Hippocampal formation (tissue), 2 donors: ENCODE measurements around the gene RNF149.
"Not testable (repeated sequence)": the region's sequence is repeated elsewhere in the genome, so short reads cannot be mapped to it uniquely, and the experiment has no call there.

Source experiments
- DNase-seq, 2 donors: peaks; one replicate each; lab custom pipeline; 2025; lab: John Stamatoyannopoulos, UW

RNF149 gene

DNA sequence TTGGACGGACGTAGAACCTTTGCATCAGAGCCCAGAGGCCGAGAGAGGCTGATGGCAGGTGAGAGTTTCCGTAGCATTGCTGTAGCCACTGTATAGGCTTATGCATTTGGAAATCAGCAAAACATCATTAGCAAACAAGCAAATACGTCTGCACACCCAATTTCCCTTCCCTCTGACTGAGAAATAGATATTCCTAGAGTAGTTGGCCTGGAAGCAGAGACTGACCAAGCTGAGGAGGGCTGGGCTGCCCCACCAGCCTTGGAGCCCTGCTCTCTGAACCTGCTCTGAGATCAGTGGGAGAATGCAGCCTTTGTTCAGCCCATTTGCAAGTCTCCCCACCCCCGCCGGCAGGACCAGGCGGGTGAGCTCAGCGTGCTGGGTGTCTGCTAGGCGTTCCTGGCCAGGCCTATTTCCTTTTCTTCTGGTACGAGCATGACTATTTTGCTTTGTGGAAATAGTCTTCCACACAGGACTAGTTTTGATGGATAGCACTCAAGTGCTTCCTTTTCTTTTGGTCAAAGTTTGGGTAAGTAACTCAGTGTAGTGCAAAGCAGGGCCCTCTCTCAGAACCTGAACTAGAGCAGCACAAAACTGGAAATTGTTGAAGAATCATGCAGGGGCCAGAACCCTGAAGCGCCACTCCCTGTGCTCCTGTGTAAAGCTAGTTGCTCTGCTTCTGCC lies 21.9 kb upstream of the RNF149 start:
- DNase-seq, result peak; percentile 62 to 75

DNA sequence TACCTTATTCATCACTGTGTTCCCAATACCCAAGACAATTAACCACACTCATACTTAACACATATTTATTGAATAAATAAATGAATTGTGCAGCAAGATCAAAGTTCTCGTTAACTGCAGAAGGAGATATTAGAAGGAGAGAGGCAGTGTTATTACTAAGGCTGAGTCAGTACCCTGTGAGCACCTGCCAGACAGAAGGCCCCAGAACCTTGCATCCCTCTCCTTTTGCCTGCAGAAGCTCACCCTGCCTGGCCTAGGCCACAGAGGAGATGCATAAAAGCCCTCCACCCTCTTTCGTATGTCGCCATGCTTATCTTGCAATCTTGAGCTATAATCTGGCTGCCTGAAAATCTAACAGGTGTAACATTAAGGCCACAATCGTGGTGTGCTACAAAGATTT lies 20.5 kb upstream of the RNF149 start:
- no peak for DNase-seq

DNA sequence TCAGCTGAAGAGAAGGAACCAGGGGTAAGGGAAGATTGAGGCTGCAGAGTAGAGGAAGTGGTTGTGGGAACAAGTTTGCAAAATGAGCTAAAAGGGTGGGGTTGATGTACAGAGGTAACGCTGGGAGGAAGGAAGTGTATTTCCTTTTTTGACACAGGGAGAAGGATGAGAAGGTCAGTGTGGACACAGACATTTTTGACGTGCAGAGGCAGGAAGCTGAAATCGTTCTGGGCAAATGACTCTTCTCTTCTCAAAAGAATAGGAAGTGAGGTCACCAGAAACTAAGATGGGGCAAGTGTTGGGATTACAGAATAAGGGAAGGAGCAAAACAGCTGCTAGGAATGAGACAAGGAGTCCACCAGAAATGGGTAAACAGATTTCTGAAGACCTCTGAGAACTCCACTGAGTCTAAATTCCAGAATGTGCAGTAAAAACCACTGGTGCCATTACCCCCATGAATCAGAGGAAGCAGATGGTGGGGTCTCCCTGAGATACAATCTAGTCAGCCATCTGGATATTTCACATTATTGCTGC lies 20.0 kb upstream of the RNF149 start:
- DNase-seq, result peak in 1 of 2 donors; percentile 26

DNA sequence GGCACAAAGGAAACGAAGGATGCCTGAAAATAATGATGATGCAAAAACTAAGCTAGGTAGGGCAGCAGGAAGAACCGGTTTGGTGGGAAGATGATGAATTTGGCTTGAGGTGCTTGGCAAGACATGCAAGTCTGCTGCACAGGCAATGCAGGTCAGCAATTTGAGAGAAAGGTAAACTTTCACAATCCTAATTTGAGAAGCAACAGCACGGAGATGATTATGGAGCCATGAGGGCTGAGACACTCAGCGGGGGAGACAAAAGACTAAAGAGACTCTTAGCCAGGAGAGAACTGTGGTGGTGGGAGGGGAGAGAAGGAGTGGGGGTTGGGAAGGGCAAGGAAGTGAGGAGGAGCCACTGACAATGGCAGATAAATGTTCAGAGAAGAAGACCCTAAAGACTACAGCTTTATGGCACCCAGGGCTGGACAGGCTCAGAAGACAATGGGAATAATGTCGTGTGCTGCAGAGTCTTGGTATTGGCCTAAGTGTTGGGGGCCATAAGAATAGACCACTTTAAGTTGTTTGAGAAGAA lies 19.4 kb upstream of the RNF149 start:
- no peak for DNase-seq

DNA sequence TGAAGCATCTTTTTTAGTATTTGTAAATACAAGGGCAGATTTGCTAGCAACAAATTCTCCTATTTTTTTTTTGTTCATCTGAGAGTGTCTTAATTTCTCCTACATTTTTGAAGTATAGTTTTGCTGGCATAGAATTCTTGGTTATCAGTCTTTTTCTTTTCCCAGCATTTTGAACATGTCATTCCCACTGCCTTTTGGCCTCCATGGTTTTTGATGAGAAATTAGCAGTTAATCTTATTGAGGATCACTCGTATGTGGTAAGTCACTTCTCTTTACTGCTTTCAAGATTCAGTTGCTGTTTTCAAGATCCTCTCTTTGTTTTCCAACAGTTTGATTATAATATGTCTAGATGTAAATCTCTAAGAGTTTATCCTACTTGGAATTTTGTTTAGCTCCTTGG lies 16.9 kb upstream of the RNF149 start:
- no peak for DNase-seq

DNA sequence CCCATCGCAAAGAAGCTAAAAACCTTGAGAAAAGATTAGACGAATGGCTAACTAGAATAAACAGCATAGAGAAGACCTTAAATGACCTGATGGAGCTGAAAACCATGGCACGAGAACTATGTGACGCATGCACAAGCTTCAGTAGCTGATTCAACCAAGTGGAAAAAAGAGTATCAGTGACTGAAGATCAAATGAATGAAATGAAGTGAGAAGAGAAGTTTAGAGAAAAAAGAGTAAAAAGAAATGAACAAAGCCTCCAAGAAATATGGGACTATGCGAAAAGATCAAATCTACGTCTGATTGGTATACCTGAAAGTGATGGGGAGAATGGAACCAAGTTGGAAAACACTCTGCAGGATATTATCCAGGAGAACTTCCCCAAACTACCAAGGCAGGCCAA lies 8.1 kb upstream of the RNF149 start:
- DNase-seq, result not testable (repeated sequence)

DNA sequence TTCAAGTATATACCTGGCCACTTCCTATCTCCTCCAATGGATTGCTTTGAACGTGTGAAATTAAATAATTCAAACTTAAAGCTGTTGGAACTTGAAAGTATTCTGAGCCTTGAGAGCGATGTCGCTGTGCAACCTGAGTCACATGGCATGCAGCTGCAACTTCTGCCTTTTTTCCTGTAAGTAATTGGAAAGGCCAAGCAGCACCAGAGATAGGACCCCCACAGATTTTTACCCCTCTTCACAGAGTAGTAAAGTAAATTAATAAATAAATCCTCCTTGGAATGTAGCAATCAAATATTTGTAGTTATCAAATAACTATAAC lies 3.2 kb upstream of the RNF149 start:
- DNase-seq, result no peak

DNA sequence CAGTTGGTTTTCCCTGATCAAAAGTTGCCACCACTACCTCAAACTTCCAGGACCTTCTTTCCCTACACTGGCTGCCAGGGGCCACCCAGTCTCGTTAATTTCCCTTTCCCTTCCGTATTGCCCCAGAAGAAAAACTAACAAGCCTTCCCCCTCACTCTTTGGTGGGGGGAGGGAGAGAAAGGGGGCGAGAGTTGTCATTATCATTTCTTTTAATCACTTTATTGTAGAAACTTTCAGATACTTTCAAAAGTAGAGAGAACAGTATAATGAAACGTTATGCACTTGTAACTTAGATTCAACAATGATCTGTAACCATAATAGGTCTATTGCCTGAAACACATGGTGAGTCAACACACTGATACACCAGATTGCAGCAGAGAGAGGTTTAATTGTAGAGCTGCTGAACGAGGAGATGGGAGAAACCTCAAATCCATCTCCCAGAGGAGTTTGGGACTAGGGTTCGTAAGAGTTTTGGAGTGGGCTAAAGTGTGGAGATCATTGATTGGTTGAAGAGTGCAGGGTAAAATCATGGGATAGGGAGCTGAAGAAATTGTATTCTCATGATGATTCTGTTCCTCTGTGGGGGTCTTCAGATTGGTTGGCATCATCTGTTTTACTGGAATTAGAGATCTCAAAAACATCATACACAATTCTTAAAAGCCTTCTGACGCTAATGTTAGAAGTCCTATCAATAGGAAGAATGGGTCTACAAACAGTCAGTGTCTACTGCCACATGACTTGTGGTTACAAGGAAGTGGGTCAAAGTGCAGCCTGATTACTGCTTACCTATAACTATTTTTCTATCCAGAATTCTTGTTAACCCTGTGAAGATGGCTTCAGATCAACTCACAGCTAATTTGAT lies 2.6 kb upstream of the RNF149 start:
- no peak for DNase-seq

DNA sequence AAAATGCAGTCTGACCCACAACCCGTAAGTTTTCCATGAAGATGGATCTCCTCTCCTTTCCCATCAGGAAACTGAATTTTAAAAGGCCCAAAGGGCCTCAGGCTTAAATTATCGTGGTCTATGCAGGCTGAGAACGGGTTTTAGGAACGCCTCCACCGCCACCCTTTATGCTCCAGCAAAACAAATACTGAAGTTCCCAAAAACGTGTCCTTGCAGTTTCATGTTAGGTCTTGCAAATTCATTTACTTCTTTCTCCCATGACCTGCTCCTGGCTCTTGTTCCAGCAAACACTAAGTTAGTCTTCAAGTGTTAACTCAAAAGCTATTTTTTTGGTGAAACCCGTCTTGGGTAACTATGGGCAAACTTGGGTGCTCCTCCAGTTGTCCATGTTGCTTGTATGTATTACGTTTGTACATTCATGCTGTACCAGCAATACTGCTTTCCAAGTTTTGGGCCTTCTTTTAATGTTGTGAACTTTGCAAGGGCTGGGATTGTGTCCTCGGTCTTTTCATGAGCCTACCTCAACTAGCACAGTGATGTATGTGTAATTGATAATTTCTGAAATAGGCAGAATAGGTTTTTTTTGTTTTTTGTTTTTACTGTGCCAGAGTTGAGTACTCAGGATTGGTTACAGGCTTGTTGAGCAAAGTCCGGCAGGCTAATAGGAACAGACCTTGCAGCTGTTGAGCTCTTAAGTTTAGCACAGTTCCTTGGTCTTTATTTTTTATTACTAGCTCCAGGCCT lies 1.8 kb upstream of the RNF149 start:
- no peak for DNase-seq

DNA sequence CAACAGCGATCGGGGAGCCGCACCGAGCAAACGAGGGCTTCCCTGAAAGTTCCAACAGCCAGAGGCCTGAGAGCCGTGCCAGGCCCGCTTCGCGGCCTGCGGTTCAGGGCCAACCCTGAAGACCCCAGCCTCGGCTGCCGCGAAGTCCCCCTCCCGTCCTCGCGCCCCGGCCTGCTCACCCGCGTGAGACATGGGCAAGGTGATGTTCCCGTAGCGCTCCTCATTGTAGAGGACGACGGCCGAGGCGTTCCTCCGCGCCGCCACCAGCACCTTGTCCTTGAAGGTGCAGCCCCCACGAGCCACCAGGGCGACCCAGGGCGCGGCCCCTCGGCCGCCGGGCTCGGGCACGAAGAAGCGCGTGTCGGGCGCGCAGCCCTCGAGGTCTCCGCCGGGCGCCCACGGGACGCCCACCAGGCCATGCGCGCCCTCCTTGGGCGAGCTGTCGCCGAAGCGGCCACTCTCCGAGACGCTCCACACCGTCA lies 510 bp downstream of the RNF149 start:
- no peak for DNase-seq

DNA sequence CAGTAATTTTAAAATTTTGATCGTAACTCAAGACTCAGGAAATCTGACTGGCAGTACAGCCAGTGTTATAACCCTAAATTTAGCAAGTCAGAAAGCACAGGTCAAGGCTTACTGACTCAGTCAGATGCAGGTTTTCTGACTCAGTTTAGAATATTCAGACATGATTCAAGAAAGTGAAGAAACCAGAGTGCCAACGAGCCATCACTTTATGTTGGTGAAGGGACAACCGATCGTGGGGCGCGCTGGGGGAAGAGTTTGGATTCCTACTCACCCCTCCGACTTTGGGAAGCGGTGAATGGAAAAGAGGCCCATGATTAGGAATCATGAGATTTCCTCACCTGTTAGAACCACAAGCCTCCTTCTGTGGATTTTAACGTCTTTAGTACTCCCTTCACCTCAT lies 998 bp downstream of the RNF149 start:
- no peak for DNase-seq

DNA sequence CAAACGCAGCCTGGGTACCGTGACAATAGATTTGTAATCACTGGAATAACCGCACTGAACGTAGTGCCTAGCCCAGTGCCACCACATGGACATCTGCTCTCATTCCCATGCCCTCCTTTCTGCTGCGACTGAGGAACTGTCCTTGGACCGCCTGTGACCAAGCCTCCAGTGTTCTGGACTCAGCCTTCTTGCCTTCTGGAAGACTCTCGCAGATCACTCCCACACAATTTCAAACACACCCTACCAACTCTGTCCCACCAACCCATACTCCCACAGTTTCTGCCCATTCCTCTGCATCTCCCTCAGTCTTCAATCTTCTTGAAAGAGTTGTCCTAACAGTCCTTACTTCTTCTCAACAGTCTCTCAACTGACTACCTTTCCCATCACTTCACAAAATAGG lies 2.1 kb downstream of the RNF149 start:
- DNase-seq, result no peak

DNA sequence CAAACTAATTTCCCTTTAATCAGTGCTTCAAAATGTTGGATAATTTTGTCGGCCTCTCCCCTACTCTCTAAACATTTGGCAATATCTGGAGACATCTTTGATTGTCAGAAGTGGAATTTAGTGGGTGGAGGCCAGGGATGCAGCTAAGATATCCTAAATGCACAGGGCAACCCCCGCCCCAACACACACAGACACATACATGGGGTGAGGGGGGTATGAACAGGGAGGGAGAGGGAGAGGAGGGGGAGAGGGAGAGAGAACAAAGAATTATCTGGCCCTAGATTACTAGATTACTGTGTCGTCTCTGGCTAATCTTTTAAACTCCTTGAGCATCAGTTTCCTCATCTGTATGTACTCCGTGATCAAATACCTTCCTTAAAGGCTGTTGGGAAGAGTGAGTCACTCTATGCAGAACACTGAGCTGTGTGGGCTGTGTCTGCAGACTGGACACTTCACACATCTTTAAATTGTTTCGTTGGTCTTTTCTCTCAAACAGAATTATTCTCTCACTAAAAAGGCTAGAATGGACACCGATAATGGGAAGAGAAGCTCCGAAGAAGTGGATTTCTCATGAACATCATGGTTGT lies 2.9 kb downstream of the RNF149 start:
- no peak for DNase-seq

DNA sequence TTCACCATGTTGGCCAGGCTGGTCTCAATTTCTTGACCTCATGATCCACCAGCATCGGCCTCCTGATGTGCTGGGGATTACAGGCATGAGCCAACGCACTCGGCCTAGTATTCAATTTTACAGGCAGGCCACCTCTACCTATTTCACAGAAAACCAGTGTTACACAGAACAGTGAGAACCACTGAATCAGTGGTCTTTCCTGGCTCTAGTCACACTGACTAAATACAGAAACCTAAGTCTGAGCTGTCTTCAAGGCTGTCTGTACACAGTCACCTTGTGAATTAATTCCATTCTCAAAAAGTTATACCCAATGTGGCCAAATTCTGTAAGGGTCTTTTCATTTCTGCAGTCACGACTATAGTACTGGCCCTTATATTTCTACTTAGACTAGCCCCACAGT lies 3.5 kb downstream of the RNF149 start:
- DNase-seq, result no peak

DNA sequence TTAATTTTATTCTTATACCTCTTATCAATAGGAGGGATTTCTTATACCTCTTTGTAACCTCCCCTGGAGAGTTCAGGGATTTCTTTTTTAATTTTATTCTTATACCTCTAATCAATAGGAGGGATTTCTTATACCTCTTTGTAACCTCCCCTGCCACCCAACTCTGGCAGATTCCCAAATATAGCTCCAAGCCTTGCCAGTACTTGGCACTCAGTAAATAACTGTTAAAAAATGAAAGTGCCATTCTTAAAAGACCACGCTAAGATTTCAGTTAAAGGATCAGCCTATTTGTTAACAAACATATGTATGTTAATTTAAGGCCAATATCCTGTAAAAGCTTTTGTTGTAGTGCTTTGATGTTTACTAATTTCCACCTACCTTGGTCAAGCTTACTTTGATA lies 4.8 kb downstream of the RNF149 start:
- DNase-seq, result no peak

DNA sequence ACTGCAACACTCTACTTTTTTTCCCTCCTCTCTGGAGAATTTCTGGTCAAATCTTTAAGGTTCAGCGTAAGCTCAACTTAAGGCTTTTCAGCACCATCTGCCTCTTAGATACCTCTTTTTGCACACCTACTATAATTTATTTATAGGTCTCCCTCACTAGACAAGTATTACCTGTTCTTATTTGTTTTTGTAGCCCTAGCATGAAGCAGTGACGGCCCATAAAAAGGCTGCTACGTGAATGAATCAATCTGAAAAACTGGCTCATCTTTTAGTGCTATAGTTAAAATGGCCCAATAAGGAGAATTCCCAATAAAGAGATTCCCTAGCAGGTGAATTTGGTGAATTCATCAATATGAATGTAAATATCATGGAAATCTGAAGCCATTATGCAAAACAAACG lies 6.5 kb downstream of the RNF149 start:
- no peak for DNase-seq

DNA sequence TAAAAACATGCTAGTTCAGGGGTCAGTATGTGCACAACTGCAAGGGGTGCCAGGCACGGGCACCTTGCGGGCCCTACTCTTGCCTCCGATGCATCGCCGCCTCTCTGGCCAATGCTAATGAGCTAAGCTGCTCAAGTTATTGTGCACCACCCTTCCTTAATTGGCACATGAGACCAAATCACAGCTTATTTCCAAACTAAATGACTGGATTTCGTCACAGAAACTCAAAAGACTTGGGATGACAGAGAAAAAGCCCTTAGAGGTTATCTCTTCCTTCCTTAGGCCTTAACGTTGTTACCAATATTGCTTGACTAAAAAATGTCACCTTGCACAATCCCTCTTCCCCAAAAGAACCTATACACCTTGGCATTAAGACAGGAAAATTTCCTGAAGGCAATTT lies 7.7 kb downstream of the RNF149 start:
- no peak for DNase-seq

DNA sequence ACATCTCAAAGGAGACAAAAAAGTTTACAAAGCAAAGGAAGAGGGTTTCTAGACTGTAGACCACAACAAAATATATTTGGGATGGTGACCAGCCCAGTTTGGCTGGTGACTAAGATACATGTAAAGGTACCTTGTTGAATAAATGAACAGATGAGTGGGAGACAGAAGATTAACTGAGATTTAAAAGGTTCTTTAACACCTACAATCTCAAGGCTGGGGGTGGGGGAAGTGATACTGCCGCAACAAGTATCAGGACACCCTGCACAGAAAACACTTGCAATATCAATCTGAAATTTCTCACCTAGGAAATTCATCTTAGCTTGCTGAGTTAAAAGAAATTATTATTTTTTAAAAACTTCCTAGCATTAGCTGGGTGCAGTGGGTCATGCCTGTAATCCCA lies 8.3 kb downstream of the RNF149 start:
- DNase-seq, result no peak

DNA sequence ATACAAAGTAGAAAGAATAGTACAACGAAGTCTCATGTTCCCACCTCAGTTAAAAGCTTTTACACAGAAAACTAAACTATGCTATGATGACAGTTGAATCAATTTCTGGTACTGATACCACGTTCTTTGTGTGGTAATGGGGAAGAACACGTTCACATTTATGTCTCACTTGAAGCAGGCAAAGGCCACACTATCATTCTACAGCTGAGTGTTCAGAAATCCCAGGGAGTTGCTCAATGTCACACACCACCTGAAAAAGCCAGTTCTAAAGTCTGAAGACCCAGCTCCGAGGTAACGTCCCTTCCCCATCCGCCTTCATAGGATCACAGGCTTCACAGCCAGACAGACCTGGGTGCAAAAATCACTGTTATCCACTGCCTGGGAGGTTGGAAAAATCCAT lies 8.9 kb downstream of the RNF149 start:
- no peak for DNase-seq

DNA sequence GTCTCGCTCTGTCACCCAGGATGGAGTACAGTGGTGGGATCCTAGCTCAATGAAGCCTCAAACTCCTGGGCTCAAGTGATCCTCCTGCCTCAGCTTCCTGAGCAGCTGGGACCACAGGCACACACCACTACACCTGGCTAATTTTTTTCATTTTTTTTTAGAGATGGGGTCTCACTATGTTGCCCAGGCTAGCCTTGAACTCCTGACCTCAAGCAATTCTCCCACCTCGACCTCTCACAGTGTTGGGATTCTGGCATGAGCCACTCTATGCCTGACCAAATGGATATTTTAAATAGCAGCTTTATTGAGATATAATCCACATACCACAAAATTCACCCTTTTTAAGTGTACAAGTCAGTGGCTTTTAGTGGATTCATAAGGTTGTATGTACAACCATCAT lies 11.1 kb downstream of the RNF149 start:
- DNase-seq, result no peak

DNA sequence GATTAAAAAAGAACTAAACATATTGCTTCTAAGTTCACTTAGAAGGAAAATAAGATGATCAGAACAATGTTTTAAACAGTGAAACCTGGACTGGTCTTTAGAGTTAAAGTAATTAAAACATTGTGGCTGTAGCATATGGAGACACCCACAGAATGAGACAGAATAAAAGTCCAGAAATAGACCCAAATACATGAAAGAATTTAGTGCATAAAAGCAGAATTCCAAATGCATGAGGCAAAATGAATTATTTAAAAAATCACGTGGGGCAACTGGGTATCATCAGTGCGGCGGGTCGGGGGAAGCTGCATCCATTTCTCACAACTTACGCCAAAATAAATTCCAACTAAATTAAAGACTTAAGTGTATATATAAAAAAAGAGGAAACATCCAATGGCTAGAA lies 12.1 kb downstream of the RNF149 start:
- DNase-seq, result no peak

DNA sequence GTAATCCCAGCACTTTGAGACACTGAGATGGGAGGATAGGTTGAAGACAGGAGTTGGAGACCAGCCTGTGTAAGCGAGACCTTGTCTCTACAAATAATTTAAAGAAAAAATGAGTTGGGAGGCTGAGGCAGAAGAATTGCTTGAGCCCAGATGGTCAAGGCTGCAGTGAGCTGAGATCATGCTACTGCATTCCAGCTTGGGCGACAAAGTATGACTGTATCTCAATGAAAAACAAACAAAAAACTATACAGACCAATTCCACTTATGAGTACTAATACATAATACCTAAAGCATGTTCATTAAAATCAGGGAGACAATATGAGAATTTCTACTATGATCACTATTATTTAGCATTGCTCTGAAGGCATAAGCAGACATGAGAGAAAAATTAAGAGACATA lies 12.6 kb downstream of the RNF149 start:
- no peak for DNase-seq
